Epithelial cell of proximal tubule (primary cell): ENCODE measurements around the gene ADRM1. TPM values are rescaled to one million over a fixed set of nuclear protein-coding genes. Genes with fewer than 3 reads are reported as not detected.

Experiments used
- DNase-seq: peaks from one replicate; pipeline ENCODE4 v3.0.0-alpha.2; 2011; ENCODE audit warnings: low read depth
- H3K4me3 ChIP-seq: 2 replicates; pipeline ENCODE4 v1.5.1; 2011; ENCODE audit warnings: low read depth, mild to moderate bottlenecking, low read length
- total RNA-seq: library from RNA; depleted of rRNA; stranded (reverse); fragments of >200 nt; gene quantifications from 2 replicates; pipeline ENCODE4 v1.2.3, GENCODE V29; 2015
- TF ChIP-seq, protein P1 (sequence below): conservative IDR thresholded peaks from 2 replicates; pipeline ENCODE4 v1.5.1; 2012; ENCODE audit warnings: low read depth, mild to moderate bottlenecking, low read length

The ADRM1 gene
- total RNA-seq, 1 donor from 2014 or later: 227 TPM

DNA sequence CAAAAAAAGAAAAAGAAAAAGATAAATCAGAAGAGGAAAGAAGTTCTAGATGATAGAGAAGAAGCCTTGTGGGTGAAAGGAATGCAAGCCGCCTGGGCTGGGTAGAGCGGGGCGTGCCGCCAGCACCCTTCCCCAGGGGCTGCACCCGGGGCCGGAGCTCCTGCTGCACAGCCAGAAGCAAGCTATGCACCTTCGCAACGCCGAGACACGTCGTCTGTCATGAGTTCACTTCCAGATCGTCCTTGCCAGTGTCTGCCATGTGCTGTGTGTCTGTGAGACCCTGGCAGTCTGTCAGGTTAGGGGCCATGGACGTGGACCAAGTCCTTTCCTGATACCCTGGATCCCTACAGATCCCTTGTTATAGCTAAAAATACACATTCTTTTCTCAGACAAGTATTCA, 25.5 kb upstream of the ADRM1 start:
- no peak overlapping the region for H3K4me3 ChIP-seq
- TF ChIP-seq, protein P1, sequence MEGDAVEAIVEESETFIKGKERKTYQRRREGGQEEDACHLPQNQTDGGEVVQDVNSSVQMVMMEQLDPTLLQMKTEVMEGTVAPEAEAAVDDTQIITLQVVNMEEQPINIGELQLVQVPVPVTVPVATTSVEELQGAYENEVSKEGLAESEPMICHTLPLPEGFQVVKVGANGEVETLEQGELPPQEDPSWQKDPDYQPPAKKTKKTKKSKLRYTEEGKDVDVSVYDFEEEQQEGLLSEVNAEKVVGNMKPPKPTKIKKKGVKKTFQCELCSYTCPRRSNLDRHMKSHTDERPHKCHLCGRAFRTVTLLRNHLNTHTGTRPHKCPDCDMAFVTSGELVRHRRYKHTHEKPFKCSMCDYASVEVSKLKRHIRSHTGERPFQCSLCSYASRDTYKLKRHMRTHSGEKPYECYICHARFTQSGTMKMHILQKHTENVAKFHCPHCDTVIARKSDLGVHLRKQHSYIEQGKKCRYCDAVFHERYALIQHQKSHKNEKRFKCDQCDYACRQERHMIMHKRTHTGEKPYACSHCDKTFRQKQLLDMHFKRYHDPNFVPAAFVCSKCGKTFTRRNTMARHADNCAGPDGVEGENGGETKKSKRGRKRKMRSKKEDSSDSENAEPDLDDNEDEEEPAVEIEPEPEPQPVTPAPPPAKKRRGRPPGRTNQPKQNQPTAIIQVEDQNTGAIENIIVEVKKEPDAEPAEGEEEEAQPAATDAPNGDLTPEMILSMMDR: no peak
- no peak for DNase-seq

DNA sequence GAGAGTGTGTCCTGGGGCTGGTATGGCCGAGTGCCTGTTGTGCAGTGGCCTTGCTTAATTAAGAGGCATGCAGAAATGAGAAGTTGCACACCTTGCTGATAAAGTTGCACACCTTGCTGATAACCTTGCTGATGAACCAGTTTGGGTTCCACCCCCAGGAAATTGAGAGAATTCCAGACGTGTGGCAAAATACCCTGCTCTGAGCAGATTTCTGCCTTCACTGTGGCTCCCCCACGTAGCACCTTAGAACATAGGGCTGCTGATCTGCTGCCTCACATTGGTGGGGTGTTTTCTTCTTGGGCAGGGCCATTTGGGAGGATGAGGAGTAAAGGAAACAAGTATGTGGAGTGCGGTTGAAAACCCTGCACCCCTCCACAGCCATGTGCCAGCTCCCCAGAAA, 22.5 kb upstream of the ADRM1 start:
- TF ChIP-seq, protein P1: no peak
- DNase-seq: no peak
- no peak overlapping the region for H3K4me3 ChIP-seq

DNA sequence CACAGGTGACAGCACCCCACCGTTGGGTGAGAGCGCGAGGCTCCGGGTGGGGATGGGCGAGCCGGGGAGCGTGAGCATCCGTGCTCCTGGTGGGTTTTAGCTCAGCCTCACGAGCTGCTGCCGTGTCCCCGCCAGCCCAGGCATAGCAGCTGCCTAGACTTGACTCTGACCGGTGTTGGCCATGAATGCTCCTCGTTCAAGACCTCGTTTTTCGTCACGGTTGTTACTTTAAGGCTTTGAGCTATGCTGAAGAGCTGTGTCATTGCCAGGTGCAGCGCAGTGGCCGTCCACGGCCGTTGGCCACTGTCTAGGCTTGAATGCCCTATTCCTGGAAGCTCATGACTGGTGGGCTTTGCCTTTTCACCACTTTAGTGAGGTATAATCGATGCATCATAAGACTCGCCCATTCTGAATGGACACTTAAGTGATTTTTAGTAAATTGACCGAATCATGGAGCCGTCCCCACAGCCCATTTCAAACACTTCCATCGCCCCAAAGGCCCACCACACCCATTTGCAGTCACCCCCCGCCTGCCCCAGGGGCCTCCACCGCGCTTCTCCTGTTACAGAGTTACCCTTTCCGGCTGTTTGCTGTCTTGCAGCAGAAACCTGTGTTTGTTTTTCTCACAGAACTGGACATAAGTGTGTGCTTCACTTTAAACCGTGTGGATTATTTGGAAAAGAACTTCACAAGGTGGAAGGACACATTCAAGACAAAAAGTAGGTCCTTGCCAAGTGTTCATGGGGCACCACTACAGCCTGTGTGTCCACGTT, 21.4 kb upstream of the ADRM1 start:
- H3K4me3 ChIP-seq: no peak overlapping the region
- DNase-seq: no peak

DNA sequence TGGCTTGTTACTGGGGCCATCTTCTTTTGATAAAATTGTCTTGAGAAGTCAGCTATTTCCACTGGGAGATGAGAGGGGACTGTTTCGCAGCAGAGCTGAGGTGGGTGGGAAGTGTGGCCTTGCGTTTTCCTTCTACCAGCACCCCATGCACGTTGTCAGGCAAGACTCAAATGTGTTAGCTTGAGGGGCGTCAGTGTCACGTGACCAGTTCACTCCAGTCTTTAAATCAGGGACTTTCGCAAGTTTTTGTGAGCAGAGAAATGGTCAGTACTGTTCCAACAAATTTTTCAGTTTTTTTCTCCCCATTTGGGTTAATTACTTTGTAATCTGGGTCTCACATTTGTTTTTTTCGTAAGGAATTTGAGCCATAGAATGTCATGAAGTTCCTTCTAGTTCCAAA, 20.7 kb upstream of the ADRM1 start:
- H3K4me3 ChIP-seq: no peak overlapping the region
- TF ChIP-seq, protein P1: no peak
- DNase-seq: no peak

More for the DNA sequence above, 21.4 kb upstream of the ADRM1 start:
- TF ChIP-seq, protein P1: no peak

DNA sequence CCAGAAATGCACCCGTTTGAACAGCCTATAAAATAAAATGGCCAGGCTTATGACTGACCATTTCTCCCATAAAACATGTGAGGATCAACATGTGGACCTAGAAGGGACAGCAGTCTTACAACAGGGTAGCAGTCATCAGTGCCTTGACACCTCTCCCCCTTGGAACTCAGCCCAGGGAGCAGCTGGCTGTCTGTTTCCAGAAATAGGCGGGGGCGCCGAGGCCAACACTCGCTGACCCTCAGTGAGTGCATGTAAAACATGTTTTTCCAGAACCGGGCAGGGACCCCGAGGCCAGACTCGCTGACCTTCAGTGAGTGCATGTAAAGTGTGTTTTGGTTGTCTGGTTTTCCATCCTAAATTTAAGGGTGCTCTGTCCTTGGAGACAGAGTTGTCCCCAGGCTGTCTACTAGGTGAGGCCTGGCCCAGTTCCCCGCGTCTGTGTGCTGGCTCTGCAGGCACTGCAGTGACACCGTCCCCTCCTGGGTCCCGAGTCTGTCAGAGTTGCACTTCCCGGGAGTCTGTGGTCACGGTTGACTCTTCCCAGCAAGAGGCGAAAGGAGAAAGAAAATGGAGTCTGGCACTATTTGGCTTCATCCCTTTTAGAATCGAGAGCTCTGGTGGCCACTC, 19.8 kb upstream of the ADRM1 start:
- TF ChIP-seq, protein P1: no peak
- H3K4me3 ChIP-seq: no peak overlapping the region
- no peak for DNase-seq

DNA sequence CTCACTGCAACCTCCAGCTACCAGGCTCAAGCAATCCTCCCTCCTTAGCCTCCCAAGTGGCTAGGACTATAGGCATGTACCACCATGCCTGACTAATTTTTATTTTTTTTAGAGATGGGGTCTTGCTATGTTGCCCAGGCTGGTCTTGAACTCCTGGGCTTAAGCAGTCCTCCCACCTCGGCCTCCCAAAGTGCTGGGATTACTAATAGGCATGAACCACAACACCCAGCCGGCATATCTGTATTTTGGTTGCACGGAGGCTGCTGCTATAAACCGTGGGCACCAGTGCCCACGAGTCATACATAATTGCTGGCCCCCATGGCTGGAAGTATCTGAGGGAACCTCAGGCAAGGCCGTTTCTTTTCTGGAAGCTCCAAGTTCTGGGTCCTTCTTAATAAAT, 18.3 kb upstream of the ADRM1 start:
- no peak for DNase-seq
- no peak overlapping the region for H3K4me3 ChIP-seq
- TF ChIP-seq, protein P1: no peak
